Ramos (cell line): Measurements from ENCODE around the gene DCUN1D2.
"Not testable (repeated sequence)": the region's sequence is repeated elsewhere in the genome, so short reads cannot be mapped to it uniquely, and the experiment has no call there.

ENCODE experiments used
- in situ Hi-C: fragments of 300-500 bp; cut with MboI; formaldehyde crosslinking; loops from one replicate; pipeline ENCODE4 v1.14.3; 2022; ENCODE audit warnings: low sequenced_read_pairs; ENCODE audit not compliant: unreplicated experiment

DCUN1D2 gene

GRCh38 chr13:113450348-113450744, 40.2 kb downstream of the DCUN1D2 start:
- in situ Hi-C loops: not testable (repeated sequence)

DNA sequence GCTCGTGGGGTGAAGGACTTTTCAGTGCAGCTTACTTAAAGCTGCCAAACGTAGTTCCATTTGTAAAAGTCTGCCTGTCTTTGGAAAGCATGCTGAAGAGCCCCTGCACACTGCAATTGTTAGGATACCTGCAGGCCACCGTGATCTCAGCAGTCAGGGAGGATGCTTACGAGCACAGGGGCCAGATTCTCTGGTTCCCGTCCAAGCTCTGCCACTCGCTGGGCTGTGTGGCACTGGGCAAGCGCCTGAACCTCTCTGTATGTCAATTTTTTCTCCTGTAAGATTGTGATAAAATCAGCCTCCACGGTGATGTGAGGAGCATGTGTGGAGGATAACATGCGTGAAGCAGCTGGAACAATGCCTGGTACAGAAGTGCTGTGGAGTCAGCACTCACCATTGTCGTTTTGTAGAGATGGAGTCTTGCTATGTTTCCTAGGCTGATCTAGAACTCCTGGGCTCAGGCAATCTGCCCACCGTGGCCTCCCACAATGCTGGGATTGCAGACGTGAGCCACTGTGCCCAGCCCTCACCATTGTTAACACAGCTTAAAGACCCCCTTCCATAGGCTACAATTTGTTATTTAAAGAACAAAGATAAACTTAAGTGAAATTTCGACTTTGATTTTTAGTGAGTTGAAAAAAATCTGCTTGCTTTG, 40.7 kb downstream of the DCUN1D2 start:
- in situ Hi-C loops: no loop called here

- in situ Hi-C loops: no loop called here
Measured at GRCh38 chr13:113448885-113449692, 41.4 kb downstream of the DCUN1D2 start.

GRCh38 chr13:113448545-113448884, 42.0 kb downstream of the DCUN1D2 start:
- in situ Hi-C loops: no loop called here

- in situ Hi-C loops: no loop called here
Measured at GRCh38 chr13:113447596-113447995, 42.9 kb downstream of the DCUN1D2 start.

GRCh38 chr13:113446488-113446854, 44.0 kb downstream of the DCUN1D2 start:
- in situ Hi-C loops: no loop called here

GRCh38 chr13:113445791-113446487, 44.6 kb downstream of the DCUN1D2 start:
- in situ Hi-C loops: no loop called here

DNA sequence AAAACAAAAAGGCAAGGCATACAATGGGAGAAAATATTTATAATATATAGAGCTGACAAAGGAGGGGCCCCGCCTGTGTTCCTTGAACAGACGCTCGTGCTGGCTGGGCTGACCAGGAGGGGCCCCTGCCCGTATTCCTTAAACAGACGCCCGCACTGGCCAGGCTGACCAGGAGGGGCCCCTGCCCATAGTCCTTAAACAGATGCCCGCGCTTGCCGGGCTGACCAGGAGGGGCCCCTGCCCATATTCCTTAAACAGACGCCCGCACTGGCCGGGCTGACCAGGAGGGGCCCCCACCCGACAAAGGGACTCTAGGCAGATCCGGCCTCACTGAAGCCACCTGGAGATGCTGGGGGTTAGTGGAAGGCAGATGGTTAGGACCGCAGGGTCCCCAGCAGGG, 46.5 kb downstream of the DCUN1D2 start:
- in situ Hi-C loops: no loop called here

DNA sequence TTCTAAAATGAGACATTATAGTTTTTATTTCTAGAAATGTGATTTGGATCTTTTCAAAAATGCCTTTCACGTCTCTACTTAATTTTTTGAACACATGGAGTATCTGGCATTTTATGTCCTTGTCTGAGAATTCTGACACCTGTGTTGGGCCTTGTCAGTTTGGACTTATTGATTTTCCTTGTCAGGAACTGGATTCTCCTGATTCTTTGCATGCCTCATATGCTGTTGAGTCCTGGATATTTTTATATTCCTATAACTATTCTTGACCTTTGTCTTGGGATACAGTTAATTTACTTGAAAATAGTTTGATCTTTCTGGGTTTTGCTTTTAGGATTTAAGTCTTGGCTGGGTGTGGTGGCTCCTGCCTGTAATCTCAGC, 47.5 kb downstream of the DCUN1D2 start:
- in situ Hi-C loops: no loop called here

- in situ Hi-C loops: no loop called here
Measured at GRCh38 chr13:113442354-113442984, 48.0 kb downstream of the DCUN1D2 start.

GRCh38 chr13:113441661-113442060, 48.9 kb downstream of the DCUN1D2 start:
- in situ Hi-C loops: no loop called here

- in situ Hi-C loops: no loop called here
Measured at GRCh38 chr13:113437408-113438010, 53.0 kb downstream of the DCUN1D2 start.

- in situ Hi-C loops: not testable (repeated sequence)
Measured at GRCh38 chr13:113436866-113437265, 53.6 kb downstream of the DCUN1D2 start.

- in situ Hi-C loops: not testable (repeated sequence)
Measured at GRCh38 chr13:113435907-113436306, 54.6 kb downstream of the DCUN1D2 start.

GRCh38 chr13:113433391-113433916, 57.1 kb downstream of the DCUN1D2 start:
- in situ Hi-C loops: no loop called here

- in situ Hi-C loops: no loop called here
Measured at GRCh38 chr13:113432506-113433270, 57.8 kb downstream of the DCUN1D2 start.

DNA sequence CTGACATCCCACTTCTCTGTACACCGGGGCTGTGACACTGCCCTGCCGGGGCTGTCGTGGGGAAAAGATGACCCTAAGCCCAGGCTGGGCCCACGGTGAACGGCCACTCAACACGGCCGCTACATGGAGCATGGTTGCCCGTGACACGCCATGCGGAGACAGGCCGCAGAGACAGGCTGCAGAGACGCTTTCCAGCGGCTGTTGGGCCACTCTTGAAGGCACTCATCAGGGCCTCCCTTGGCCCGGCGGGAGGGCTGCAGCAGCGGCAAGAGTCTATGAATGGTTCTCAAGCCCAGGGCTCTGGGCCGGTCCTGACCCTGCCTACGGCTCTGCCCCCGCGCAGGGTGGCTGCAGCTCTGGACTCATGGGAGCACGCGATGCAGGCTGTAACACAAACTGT, 59.3 kb downstream of the DCUN1D2 start:
- in situ Hi-C loops: no loop called here

DNA sequence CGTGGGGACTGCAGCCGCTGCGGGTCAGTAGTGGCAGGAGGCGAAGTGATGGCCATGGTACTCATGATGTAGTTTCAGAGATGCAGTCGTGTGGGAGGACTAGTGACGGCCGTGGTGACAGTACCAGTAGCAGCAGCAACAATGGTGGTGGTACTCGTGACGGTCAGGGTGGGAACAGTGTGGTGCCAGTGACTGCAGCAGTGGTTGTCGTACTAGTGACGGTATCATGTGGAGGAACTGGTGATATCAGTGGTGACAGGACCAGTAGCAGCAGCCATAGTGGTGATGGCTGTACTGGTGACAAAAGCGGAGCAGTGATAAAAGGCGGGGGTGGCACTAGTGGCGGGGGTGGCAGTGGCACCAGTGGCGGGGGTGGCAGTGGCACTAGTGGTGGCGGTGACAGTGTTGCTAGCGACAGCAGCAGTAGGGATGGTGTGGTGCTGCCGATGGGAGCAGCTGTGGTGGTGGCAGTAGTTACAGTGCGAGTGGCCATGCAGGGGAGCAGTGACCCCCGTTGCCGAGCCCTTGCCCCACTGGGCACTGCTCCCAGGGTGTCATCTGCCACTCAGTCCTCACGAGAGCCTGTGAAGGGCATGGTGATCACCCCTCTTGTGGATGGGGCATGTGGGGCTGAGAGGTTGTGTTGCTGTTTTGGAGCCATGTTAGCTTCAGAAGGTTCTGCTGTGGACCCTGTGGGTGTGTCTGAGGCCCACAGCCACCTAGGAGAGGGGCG, 60.0 kb downstream of the DCUN1D2 start:
- in situ Hi-C loops: no loop called here

GRCh38 chr13:113429608-113429985, 60.9 kb downstream of the DCUN1D2 start:
- in situ Hi-C loops: no loop called here
